ENCODE measurements around the gene STRIP2.
"Not testable (repeated sequence)": the region's sequence is repeated elsewhere in the genome, so short reads cannot be mapped to it uniquely, and the experiment has no call there.

The STRIP2 gene

GRCh38 chr7:129450295-129450694, 16.1 kb downstream of the STRIP2 start:
- DNase-seq (ENCODE audit: insufficient read length, low spot score) (no peak), FAIRE-seq (no peak)

DNA sequence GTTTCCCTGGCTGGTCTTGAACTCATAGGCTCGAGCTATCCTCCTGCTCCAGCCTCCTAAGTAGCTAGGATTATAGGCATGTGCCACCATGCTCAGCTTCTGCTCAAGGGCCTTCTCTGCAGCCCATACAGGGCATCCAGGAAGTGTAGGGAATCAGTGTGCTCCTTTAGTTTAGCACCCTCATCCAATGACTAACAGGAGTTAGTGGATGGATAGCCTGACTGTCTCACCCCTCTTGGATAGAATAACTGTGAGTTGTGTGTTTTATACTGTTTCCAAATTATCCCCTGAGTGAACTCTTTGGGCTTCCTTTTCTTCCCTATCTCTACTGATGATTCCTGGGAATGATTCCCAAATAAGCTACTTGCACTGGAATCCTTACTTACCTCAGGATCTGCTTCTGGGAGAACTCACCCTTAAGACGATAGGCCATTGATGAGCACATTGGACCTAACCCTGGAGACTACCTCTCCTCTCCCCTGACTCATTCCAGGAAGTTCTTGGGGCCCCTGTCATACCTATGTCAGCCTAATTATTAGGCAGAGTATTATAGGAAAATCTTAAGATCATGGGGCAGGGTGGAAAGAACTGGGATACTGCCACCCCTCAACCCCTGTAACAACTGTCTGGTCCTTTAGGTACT, 18.5 kb downstream of the STRIP2 start:
- DNase-seq (ENCODE audit: insufficient read length, low spot score): no peak
- no peak for FAIRE-seq

DNA sequence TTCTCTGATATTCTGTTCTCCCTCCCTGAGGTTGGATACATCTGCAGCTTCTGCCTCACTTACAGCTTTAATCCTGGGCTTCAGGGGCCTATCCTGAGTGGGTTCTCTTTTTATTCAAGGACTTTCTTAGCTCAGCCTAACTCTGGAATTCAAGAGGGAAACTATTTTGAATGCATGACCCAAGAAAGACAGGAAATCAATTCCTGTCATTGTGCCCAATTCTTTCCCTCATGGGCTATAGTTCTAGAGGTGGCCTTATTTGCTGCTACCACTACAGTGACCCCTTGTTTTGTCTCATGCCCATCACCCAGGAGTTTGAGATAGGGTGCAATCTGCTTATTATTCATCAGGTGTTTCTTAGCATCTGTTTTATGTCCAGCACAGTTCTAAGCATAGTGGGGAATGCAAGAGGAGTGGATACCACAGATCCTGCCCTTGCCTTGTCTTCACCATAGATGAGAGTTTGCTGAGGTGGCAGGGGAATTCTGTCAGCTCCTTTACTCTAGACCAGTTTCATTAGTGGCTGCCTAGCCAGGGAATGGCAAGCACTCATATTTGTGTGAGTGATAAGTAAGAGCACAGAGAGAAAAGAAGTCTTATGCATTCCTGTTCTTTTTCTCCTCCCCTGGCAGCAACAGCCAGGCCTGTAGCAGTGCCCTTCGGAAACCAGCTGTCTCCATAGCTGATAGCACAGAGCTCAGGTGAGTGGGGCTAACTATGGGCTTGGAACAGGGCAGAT, 19.4 kb downstream of the STRIP2 start:
- DNase-seq (ENCODE audit: insufficient read length, low spot score) (no peak), FAIRE-seq (no peak)

DNA sequence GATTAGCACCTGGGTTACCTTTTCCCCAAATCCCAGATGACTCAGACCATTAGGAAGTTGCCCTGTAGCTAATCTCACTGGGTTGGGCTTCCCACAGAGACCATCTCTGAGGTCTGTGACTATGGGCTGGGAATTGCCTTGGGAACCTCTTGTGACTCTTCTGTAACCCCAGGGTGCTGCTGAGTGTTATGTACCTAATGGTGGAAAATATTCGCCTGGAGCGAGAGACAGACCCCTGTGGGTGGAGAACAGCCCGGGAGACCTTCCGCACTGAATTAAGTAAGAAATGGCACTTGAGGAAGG, 20.0 kb downstream of the STRIP2 start:
- FAIRE-seq: no peak
- no peak for DNase-seq (ENCODE audit: insufficient read length, low spot score)

DNA sequence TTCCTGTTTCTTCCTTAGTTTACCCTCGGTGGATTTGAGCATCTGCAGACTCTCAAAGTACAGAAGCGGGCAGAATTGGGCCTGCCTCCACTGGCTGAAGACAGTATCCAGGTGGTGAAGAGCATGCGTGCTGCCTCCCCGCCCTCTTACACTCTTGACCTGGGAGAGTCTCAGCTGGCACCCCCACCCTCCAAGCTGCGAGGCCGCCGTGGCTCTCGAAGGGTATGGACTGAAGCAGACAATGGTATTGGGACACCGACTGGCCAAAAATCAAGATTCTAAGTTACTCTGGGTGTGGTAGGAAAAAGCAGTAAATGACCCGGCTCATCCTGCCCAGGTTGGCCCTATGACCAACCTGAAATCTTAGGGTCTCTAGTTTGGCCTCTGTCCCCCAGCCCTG, 22.2 kb downstream of the STRIP2 start:
- no peak for FAIRE-seq
- no peak for DNase-seq (ENCODE audit: insufficient read length, low spot score)

- FAIRE-seq (no peak), DNase-seq (ENCODE audit: insufficient read length, low spot score) (no peak)
These were observed 22.9 kb downstream of the STRIP2 start for GRCh38 chr7:129457101-129457500.

GRCh38 chr7:129458171-129458570, 23.9 kb downstream of the STRIP2 start:
- FAIRE-seq: no peak
- no peak for DNase-seq (ENCODE audit: insufficient read length, low spot score)

DNA sequence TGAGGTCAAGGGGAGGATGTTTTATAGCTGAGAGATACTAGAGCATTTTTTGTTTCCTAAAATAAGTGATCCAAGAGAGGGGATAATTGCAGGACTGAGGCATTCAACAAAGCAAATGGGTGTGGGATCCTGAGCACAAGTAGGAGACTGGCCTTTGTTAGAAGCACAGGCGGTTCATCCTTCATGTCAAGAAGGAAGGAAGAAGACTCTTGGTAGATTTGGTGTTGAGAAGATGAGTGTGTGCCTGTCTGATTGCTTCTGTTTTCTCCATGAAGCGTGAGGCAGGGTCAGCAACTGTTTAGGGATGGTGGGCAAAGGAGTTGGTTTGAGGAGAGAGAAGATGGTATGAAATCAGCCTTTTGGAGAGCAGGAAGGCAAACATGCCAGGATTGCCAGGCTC, 27.6 kb downstream of the STRIP2 start:
- no peak for DNase-seq (ENCODE audit: insufficient read length, low spot score)
- no peak for FAIRE-seq

DNA sequence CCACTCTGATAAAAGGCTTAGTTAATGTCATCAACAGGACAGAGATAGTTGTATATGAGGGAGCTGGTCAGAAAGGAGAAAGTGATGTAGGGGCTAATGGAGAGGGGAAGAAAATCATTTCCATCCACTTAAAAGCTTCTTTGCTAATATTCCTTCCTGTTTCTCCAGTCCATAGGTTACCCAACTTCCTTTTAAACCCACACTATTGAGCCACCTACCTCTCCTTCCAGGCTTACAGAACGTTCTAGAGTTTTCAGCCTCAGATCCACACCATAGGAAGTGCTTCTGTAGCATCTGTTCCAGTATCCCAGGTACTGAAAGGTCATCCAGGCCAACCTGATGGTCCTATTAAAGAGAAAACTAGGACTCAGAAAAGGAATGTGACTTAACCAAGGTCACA, 28.2 kb downstream of the STRIP2 start:
- FAIRE-seq: no peak
- no peak for DNase-seq (ENCODE audit: insufficient read length, low spot score)

- DNase-seq (ENCODE audit: insufficient read length, low spot score): no peak
- no peak for FAIRE-seq
These were observed 30.0 kb downstream of the STRIP2 start for GRCh38 chr7:129464194-129464593.

GRCh38 chr7:129465080-129465479, 30.8 kb downstream of the STRIP2 start:
- FAIRE-seq (no peak), DNase-seq (ENCODE audit: insufficient read length, low spot score) (no peak)

- FAIRE-seq: no peak
- DNase-seq (ENCODE audit: insufficient read length, low spot score): no peak
These were observed 32.6 kb downstream of the STRIP2 start for GRCh38 chr7:129466796-129467195.

- no peak for FAIRE-seq
These were observed 33.9 kb downstream of the STRIP2 start for GRCh38 chr7:129468087-129468486.

DNA sequence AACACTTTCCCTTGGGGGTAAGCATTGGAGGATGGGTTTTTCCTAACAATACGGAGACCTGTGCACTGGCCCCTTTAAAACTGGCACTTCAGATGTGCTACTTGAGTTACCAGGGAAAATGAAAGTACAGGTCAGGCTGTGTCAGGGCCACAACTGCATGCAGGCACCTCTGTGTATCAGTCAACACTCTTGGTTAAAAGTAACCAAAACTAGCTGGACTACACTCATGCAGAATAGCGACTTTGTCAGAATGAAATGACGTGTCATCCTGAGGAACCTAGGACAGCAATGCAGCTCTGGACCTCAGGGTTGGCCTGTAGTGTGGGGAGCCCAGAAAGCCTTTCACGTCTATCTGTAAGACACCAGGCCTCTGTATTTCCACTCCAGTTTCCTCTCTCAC, 34.3 kb downstream of the STRIP2 start:
- no peak for FAIRE-seq
- DNase-seq (ENCODE audit: insufficient read length, low spot score): no peak

More at GRCh38 chr7:129468087-129468486, 33.9 kb downstream of the STRIP2 start:
- no peak for DNase-seq (ENCODE audit: insufficient read length, low spot score)

DNA sequence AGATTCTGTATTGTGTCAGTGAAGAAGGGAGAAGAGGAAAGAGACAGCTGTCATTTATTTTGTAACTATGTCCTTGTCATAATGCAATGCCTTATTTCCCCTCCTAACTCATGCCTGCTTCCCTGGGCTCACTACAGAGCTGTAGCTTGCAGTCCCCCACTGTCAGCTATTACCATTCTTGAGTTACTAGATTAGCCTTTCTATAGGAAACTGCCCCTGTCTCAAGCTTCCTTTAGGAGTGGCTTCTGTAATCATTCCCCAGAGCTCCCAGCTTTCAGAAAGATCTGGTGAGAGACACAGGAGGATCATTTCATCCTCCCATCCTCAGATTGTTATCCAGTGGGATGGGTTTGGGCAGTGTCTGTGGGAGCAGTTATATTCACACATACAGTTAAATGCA, 35.7 kb downstream of the STRIP2 start:
- no peak for DNase-seq (ENCODE audit: insufficient read length, low spot score)

DNA sequence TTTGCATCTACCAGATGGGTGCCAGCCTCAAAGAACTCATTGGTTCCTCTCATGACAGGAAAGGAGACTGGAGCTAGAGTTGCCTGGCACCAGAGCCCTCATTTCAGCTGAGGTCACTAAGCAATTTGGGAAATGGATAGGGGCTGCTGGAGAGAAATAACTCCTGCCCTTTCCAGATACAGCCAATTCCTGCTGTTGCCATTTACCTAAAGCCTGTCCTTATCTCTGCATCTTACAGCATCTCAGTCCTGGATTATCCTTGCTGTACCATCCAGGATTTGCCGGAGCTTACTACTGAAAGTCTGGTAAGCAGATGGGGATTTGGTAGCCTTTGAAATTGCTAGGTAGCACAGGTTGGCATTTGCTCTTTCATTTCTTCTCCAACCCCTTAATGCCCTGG, 36.2 kb downstream of the STRIP2 start:
- DNase-seq (ENCODE audit: insufficient read length, low spot score) (no peak), FAIRE-seq (no peak)

More for the DNA sequence above, 35.7 kb downstream of the STRIP2 start:
- no peak for FAIRE-seq

DNA sequence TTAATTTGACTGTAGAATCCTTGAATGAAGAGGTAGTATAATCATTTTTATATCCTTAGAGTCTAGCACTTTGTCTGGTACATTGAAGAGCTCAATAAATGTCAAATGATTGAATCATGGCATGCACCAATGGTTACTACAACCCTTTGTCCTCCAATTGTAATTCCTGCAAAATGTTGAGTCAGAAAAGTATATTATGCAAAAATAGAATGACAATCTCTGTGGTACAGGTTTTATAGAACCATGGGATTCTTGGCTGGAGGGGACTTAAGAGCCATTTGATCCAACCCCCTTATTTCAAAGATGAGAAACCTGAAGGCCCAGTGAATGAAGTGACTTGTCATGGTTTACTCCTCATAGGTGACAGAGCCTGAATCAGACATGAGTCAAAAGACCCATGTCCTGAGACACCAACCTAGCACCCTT, 37.2 kb downstream of the STRIP2 start:
- DNase-seq (ENCODE audit: insufficient read length, low spot score) (no peak), FAIRE-seq (no peak)

- not testable (repeated sequence) for FAIRE-seq; DNase-seq (ENCODE audit: insufficient read length, low spot score)
These were observed 41.7 kb downstream of the STRIP2 start for GRCh38 chr7:129475931-129476330.

DNA sequence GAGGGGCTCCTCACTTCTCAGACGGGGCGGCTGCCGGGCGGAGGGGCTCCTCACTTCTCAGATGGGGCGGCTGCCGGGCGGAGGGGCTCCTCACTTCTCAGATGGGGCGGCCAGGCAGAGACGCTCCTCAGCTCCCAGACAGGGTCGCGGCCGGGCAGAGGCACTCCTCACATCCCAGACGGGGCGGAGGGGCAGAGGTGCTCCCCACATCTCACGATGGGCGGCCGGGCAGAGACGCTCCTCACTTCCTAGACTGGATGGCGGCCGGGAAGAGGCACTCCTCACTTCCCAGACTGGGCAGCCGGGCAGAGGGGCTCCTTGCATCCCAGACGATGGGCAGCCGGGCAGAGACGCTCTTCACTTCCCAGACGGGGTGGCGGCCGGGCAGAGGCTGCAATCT, 42.2 kb downstream of the STRIP2 start:
- DNase-seq (ENCODE audit: insufficient read length, low spot score); FAIRE-seq: not testable (repeated sequence)

DNA sequence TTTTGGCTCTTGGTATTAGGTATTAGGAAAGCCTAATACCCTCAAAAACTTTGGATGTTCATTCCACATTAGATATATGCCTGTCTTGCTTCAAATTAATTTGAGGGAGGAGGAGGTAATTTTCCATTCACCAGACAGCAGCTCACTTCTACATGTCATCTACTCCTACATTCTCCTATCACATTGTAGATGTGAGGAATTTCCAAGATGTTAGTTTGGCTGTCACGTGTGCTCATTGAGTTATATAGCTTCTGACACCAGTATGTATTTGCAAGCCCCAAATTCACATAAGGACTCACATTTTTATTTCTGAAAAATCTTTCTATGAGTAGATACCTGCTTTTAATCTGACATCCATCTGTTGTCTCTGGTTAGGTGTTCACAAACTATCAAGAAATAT, 45.6 kb downstream of the STRIP2 start:
- FAIRE-seq: no peak
- DNase-seq (ENCODE audit: insufficient read length, low spot score): no peak

- FAIRE-seq (no peak), DNase-seq (ENCODE audit: insufficient read length, low spot score) (no peak)
These were observed 46.6 kb downstream of the STRIP2 start for GRCh38 chr7:129480674-129481363.

- DNase-seq (ENCODE audit: insufficient read length, low spot score); FAIRE-seq: not testable (repeated sequence)
These were observed 47.1 kb downstream of the STRIP2 start for GRCh38 chr7:129481376-129481775.

Data from HTR-8/SVneo (cell line).